Pons (tissue), 1 donor: Measurements from ENCODE around the gene FLNC.

ENCODE experiments used
- DNase-seq: peaks from one replicate; pipeline ENCODE4 v3.0.0-alpha.2; 2016; ENCODE audit warnings: low spot score

FLNC gene

GRCh38 chr7:128863433-128863989, 33.3 kb downstream of the FLNC start:
- no peak for DNase-seq

DNA sequence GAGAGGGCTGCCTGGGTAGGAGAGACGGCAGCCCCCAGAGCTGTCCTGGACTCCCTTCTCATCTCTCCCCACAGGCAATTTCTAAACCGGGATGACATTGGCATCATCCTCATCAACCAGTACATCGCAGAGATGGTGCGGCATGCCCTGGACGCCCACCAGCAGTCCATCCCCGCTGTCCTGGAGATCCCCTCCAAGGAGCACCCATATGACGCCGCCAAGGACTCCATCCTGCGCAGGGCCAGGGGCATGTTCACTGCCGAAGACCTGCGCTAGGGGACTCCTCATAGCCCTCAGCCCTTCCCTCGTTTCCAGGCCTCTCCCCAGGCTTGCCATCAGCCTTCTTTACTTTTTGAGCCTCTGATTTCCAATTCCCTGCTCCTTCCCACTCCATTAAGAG, 35.1 kb downstream of the FLNC start:
- DNase-seq = no peak

- no peak for DNase-seq
These were observed 36.0 kb downstream of the FLNC start for GRCh38 chr7:128865996-128866877.

GRCh38 chr7:128867241-128867640, 37.0 kb downstream of the FLNC start:
- DNase-seq = no peak

DNA sequence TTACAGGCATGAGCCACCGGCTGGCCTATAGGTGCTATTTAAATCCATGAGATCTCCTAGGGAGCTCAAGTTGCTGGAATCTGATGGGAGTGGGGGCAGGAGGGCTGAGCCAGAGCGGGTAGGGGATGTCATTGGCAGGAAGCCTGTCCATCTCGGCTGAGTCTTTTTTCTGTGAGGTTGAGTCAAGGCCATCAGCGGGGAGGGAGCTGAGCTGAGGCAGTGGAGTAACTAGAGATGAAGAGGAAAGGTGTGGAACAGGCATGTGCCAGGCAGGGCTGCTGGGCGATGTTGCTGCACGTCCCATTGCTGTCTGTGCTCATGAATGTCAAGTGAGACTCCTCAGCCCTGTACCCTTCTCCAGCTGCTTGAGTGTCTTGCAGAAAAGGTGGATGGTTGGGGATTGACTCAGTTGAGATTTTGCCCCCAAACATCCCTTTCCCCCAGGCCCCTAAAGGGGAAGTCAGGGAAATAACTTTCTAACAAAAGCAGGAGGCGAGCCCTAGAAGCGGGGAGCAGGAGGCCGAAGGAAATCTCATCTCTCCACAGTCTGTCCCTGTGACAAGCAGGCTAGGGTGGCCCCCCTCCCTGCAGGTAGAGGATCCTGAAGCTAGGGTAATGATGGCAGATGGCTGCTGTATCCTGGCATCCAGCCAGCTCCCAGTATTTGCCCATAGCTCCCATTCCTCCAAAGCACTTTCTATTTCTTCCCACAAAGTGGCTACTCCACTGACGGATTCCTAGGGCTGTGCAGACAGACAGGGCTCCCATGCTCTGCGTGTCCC, 37.8 kb downstream of the FLNC start:
- no peak for DNase-seq

- no peak for DNase-seq
These were observed 38.5 kb downstream of the FLNC start for GRCh38 chr7:128868624-128869137.

DNA sequence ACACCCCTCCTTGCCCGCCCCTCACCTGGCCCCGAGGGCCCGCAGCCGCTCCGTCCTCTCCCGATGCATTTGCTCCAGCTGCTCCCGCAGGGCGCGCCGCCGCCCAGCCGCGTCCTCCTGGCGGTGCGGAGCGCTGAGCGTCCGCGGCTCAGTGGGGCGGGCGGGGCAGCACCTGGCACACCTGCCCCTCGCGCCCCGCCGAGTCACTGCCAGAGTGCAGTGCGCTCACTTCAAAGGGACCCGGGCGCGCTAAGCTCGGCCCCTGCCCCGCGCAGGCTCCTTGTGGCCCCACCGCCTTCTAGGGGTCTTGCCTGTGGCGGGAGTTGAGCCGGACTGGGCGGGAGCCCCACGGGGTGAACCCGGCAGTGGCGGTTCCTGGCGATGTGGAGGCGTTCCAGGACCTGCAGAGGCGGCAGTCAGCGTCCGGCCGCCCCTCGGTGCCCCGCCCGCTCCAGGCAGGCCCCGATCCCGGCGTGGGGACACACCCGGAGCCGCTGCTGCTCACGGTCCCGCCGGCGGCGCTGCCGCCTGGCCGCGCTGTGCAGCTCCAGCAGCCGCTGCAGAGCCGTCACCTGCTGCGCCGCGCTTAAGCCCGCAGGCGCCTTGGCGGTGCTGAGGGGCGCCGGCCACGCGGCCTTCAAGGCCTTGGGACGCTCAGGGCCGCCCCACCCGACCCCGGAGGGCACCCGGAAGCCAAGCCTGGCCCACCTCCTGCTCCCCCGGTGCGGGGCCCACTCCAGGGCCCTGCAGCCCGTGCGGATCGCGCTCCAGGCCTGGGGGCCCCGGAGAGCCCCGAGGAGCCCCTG, 39.1 kb downstream of the FLNC start:
- no peak for DNase-seq

DNA sequence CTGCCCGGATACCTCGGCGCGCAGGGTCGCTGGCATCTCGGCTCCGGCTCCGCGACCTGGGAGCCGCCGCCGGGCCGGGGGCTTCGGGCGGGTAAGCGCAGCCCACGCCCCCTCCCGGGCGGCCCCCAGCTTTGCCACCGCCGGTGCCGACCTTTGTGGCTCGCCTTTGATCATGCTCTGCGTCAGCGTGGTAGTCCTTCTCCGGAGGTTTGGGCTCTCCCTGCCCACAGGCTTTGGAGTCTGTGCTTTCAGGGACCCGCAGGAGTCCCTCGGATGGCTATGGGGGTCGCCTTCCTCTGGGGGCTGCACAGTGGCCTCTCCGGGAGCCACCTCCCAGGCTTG, 39.7 kb downstream of the FLNC start:
- no peak for DNase-seq

DNA sequence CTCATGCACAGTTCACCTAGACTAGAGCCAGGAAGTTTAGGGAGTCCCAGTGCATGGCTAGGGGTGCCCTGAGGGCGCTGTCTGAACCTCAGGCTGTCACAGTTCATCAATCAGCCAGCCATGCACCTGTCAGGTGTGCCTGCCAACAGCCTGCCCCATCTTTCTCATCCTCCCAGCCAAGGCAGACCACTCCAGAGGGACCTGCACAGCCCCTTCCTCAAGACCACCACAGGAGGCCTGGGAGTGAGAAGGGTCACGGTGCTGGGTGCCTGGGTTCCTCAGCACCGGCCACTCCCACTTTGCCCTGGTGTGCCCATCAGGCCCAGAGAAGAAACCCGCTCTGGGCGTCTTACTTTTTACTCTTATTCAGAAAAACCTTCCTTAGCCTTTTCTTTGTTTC, 40.8 kb downstream of the FLNC start:
- no peak for DNase-seq

DNA sequence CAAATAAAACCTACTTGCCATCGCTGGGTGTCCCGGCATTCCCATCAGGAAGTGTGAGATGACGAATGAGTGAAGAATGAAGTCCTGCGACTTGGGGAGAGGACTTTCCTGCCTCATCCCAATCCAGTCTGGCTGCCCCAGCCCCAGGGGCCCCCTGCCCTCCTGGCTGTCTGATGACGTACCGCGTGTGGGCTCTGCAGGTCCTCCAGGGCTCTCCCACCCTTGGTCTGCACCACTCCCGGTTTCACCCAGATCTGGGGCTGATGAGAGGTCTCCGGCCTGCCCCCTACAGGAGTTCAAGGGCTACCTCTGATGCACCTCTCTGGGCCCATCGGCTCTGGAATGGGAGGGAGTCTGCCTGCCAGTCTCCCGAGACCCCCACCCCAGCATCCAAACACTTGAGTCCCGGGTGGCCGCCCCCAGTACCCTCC, 42.2 kb downstream of the FLNC start:
- no peak for DNase-seq

- no peak for DNase-seq
These were observed 43.0 kb downstream of the FLNC start for GRCh38 chr7:128873234-128873633.

GRCh38 chr7:128874140-128875031, 44.2 kb downstream of the FLNC start:
- no peak for DNase-seq

- DNase-seq = no peak
These were observed 45.3 kb downstream of the FLNC start for GRCh38 chr7:128875523-128875948.

- no peak for DNase-seq
These were observed 45.9 kb downstream of the FLNC start for GRCh38 chr7:128876127-128876526.

GRCh38 chr7:128876586-128876977, 46.4 kb downstream of the FLNC start:
- DNase-seq = no peak

GRCh38 chr7:128876978-128877755, 47.0 kb downstream of the FLNC start:
- no peak for DNase-seq

GRCh38 chr7:128877756-128878120, 47.5 kb downstream of the FLNC start:
- no peak for DNase-seq

GRCh38 chr7:128878226-128879105, 48.3 kb downstream of the FLNC start:
- no peak for DNase-seq

GRCh38 chr7:128879461-128879938, 49.3 kb downstream of the FLNC start:
- no peak for DNase-seq
